Endothelial cell of umbilical vein (primary cell): ENCODE measurements around the gene NBEA. TPM values are rescaled to one million over a fixed set of nuclear protein-coding genes. Genes with fewer than 3 reads are reported as not detected.

Experiments used
- BruUV-seq: library from RNA; stranded (reverse); fragments of 400-500 nt; replicated peaks from 2 replicates; lab custom pipeline; 2021; lab: Mats Ljungman, UMichigan
- CTCF ChIA-PET: fragments of 300-600, 350-600 bp; sonication (Branson Sonifier 250); formaldehyde crosslinking; loops from one replicate; lab custom pipeline; 2021; ENCODE audit warnings: antibody characterized with exemption, inconsistent platforms; lab: Charles Lee
- POLR2A ChIA-PET: fragments of 300-600, 350-600 bp; sonication (Branson Sonifier 250); formaldehyde crosslinking; loops from one replicate; lab custom pipeline; 2021; ENCODE audit warnings: antibody characterized with exemption, inconsistent platforms; lab: Charles Lee
- DNase-seq: peaks from one replicate; pipeline ENCODE4 v3.0.0-alpha.2; 2011; ENCODE audit warnings: low read depth, low spot score
- FAIRE-seq: peaks from 2 replicates; lab custom pipeline; 2011; peaks lifted over from hg19 to GRCh38; lab: Jason Lieb, UNC
- H2AFZ ChIP-seq: 2 replicates; pipeline ENCODE4 v1.6.0; 2012; ENCODE audit warnings: low read depth, low read length, control low read depth, inconsistent platforms
- H3K27ac ChIP-seq: 2 replicates; pipeline ENCODE4 v1.5.1; 2011; ENCODE audit warnings: low read depth, mild to moderate bottlenecking, control low read depth, low read length, moderate library complexity; ENCODE audit not compliant: insufficient read depth
- H3K27me3 ChIP-seq, 2 experiments: 2 replicates each; pipeline versions ENCODE4 v1.6.0 to v1.6.1; 2011; ENCODE audit warnings: low read length in 2 of 2, mixed read lengths in 1 of 2; ENCODE audit not compliant: control insufficient read depth in 2 of 2, insufficient read depth in 2 of 2
- H3K36me3 ChIP-seq, 2 experiments: 2 replicates in 1 of 2; 3 replicates in 1 of 2; pipeline ENCODE4 v1.5.1; 2011; ENCODE audit warnings: low read length in 2 of 2, mild to moderate bottlenecking in 1 of 2, moderate library complexity in 1 of 2; ENCODE audit not compliant: control insufficient read depth in 2 of 2, insufficient read depth in 2 of 2; ENCODE audit errors: extremely low read depth in 1 of 2
- H3K4me1 ChIP-seq: 3 replicates; pipeline ENCODE4 v1.5.1; 2011; ENCODE audit warnings: mild to moderate bottlenecking, low read length; ENCODE audit not compliant: control insufficient read depth, insufficient read depth; ENCODE audit errors: extremely low read depth
- H3K4me2 ChIP-seq: 2 replicates; pipeline ENCODE4 v1.6.1; 2011; ENCODE audit warnings: low read length, control low read depth, mixed read lengths; ENCODE audit not compliant: insufficient read depth
- H3K4me3 ChIP-seq, 3 experiments: fragments of 200-600 bp in 1 of 3; sonication (generic), shearing (Covaris generic) in 1 of 3; replicated peaks in 1 of 3; 2 replicates each; pipeline ENCODE4 v1.5.1; 2011 to 2016; ENCODE audit warnings: control low read depth in 3 of 3, low read length in 3 of 3, mild to moderate bottlenecking in 2 of 3, inconsistent platforms in 1 of 3, low read depth in 1 of 3, moderate library complexity in 1 of 3; ENCODE audit not compliant: insufficient read depth in 1 of 3
- H3K79me2 ChIP-seq: 2 replicates; pipeline ENCODE4 v1.6.0; 2012; ENCODE audit warnings: low read length, inconsistent platforms; ENCODE audit not compliant: control insufficient read depth, insufficient read depth
- H3K9ac ChIP-seq: replicated peaks from 2 replicates; pipeline ENCODE3; 2011; ENCODE audit warnings: low read length, control low read depth; ENCODE audit not compliant: insufficient read depth; ENCODE audit errors: extremely low read depth
- H3K9me1 ChIP-seq: replicated peaks from 3 replicates; pipeline ENCODE4 v1.6.0; 2011; ENCODE audit warnings: mild to moderate bottlenecking, low read length; ENCODE audit not compliant: control insufficient read depth, insufficient read depth; ENCODE audit errors: extremely low read depth
- H3K9me3 ChIP-seq: replicated peaks from 2 replicates; pipeline ENCODE4 v1.5.1; 2012; ENCODE audit warnings: low read length, inconsistent platforms; ENCODE audit not compliant: control insufficient read depth, insufficient read depth
- H4K20me1 ChIP-seq: replicated peaks from 2 replicates; pipeline ENCODE3; 2011; ENCODE audit warnings: mild to moderate bottlenecking, low read length; ENCODE audit not compliant: control insufficient read depth, insufficient read depth; ENCODE audit errors: extremely low read depth
- EZH2 ChIP-seq: IDR thresholded peaks from 2 replicates; pipeline ENCODE4 v1.6.1; 2012; ENCODE audit warnings: borderline replicate concordance, low read depth, mild to moderate bottlenecking, moderate library complexity, low read length, inconsistent platforms; ENCODE audit not compliant: severe bottlenecking
- FOS ChIP-seq: IDR thresholded peaks from 2 replicates; pipeline ENCODE4 v1.6.1; 2011; ENCODE audit warnings: mild to moderate bottlenecking, low read length, moderate library complexity, borderline replicate concordance; ENCODE audit not compliant: insufficient read depth
- GATA2 ChIP-seq: IDR thresholded peaks from 2 replicates; pipeline ENCODE4 v1.7.0; 2011; ENCODE audit warnings: low read depth, mild to moderate bottlenecking, moderate library complexity, mixed read lengths, low read length; ENCODE audit not compliant: insufficient read length, insufficient read depth
- JUN ChIP-seq: IDR thresholded peaks from 2 replicates; pipeline ENCODE4 v1.6.1; 2011; ENCODE audit warnings: borderline replicate concordance, low read depth; ENCODE audit not compliant: insufficient read length, insufficient read depth
- MYC ChIP-seq: IDR thresholded peaks from one replicate; pipeline ENCODE4 v1.6.1; 2011; ENCODE audit warnings: mild to moderate bottlenecking, low read depth, low read length
- POLR2A ChIP-seq: IDR thresholded peaks from 2 replicates; pipeline ENCODE4 v1.6.1; 2012; ENCODE audit warnings: low read depth, mild to moderate bottlenecking, control low read depth, low read length
- POLR2AphosphoS5 ChIP-seq: IDR thresholded peaks from 2 replicates; pipeline ENCODE4 v1.6.1; 2012; ENCODE audit warnings: low read depth, mild to moderate bottlenecking, control low read depth, low read length, moderate library complexity; ENCODE audit not compliant: insufficient read depth
- dilution Hi-C: fragments of 300-500 bp; cut with MboI; formaldehyde crosslinking; loops from one replicate; pipeline ENCODE4 v1.15.0; 2019; ENCODE audit warnings: low sequenced_read_pairs; ENCODE audit not compliant: extremely low pct_ligation_motif_present
- intact Hi-C: fragments of 100-400 bp; cut with micrococcal nuclease; formaldehyde crosslinking; loops from one replicate; pipeline ENCODE4 v1.10.0; 2022
- polyA plus RNA-seq, 4 experiments: library from polyadenylated mRNA; depleted of rRNA in 3 of 4; stranded (reverse) in 3 of 4; unstranded in 1 of 4; fragments of >200 nt; gene quantifications; 2 replicates each; pipeline versions ENCODE4 v1.2.1 to v1.2.3, GENCODE V29; 2011 to 2012; ENCODE audit warnings: missing spikeins in 1 of 4
- total RNA-seq: library from RNA; stranded (reverse); gene quantifications from 2 replicates; pipeline ENCODE4 v1.2.3, GENCODE V29; 2021
- TF ChIP-seq, protein P1 (sequence below): IDR thresholded peaks from 2 replicates; pipeline ENCODE4 v1.6.1; 2011; ENCODE audit not compliant: insufficient read depth, insufficient read length
- TF ChIP-seq, protein P2 (sequence below), 2 donors: IDR thresholded peaks; 1 replicate in 1 of 2; 2 replicates in 1 of 2; pipeline ENCODE4 v1.5.1; 2011; ENCODE audit warnings: low read length in 2 of 2, mild to moderate bottlenecking in 2 of 2, moderate library complexity in 2 of 2, control low read depth in 1 of 2, inconsistent platforms in 1 of 2, low read depth in 1 of 2; ENCODE audit not compliant: insufficient read depth in 1 of 2; ENCODE audit errors: extremely low read depth in 1 of 2

The NBEA gene
- total and polyA plus RNA-seq, 2 donors (not counting 3 experiments of a cell fraction or from before 2014, with no cell fraction given), result 3.0 to 4.8 TPM

DNA sequence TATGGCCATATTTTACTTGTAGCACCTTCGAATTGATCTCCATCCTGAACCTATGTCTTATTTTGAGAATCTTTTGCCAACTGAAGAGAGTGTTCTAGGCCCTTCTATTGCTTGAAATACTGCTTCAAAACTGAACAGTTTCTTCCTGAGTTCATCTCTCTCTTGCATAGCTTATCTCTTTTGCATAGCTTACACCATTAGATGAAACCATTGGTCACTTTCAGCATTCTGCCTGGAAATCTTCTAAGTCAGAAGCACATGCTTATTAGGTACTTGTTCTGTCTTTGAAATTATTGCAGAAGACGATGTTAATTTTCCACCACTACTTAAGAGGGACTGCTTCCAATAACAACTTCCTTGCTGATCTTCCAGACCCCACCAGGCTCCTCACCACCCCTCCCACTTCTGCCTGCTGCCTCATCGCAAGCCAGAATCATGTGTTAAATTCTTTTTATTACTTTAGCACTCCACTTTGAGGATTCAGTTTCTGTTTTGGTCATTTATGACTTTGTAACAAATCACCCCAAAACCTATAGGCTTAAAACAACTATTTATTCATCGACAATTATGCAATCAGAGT is 656.8 kb downstream of the NBEA start:
- Histone ChIP-seq H2AFZ (no peak overlapping the region), H3K4me1 (no peaks in the 10 kb centered on the region), H3K27ac (no peak overlapping the region), H3K9me1 (no peaks in the 10 kb centered on the region), H3K27me3 (no peaks in the 10 kb centered on the region), H3K4me2 (no peak overlapping the region), H3K79me2 (no peaks in the 10 kb centered on the region), H3K36me3 (no peaks in the 10 kb centered on the region), H3K9ac (no peak overlapping the region), H4K20me1 (no peaks in the 10 kb centered on the region), H3K9me3 (no peaks in the 10 kb centered on the region), H3K4me3 (no peak overlapping the region)
- BruUV-seq, result no TSS peak
- POLR2A ChIA-PET, result no interaction called here
- FAIRE-seq, result no peak
- TF ChIP-seq EZH2 (no peak), FOS (no peak), MYC (no peak), JUN (no peak), POLR2AphosphoS5 (no peak), POLR2A (no peak), GATA2 (no peak)
- TF ChIP-seq, protein P1, sequence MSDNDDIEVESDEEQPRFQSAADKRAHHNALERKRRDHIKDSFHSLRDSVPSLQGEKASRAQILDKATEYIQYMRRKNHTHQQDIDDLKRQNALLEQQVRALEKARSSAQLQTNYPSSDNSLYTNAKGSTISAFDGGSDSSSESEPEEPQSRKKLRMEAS, result no peak
- TF ChIP-seq, protein P2, sequence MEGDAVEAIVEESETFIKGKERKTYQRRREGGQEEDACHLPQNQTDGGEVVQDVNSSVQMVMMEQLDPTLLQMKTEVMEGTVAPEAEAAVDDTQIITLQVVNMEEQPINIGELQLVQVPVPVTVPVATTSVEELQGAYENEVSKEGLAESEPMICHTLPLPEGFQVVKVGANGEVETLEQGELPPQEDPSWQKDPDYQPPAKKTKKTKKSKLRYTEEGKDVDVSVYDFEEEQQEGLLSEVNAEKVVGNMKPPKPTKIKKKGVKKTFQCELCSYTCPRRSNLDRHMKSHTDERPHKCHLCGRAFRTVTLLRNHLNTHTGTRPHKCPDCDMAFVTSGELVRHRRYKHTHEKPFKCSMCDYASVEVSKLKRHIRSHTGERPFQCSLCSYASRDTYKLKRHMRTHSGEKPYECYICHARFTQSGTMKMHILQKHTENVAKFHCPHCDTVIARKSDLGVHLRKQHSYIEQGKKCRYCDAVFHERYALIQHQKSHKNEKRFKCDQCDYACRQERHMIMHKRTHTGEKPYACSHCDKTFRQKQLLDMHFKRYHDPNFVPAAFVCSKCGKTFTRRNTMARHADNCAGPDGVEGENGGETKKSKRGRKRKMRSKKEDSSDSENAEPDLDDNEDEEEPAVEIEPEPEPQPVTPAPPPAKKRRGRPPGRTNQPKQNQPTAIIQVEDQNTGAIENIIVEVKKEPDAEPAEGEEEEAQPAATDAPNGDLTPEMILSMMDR (IDR thresholded peaks at IDR 0.05; ENCODE audit: extremely low read depth in 1 of 2, insufficient read depth in 1 of 2, low read depth in 1 of 2, low read length in 2 of 2), result no peak
- intact Hi-C loops (no loop called here), dilution Hi-C loops (no loop called here)
- peak; percentile 32 for DNase-seq
- CTCF ChIA-PET, result interaction anchor here (1.1 kb wide), 1 partner anchor 86 kb away, joined by 3 read pairs; no protein-coding TSS in a partner anchor
